Heart left ventricle (tissue), 16 donors: Measurements from ENCODE around the gene SNRNP70. TPM values are rescaled to one million over a fixed set of nuclear protein-coding genes. Genes with fewer than 3 reads are reported as not detected.
A peak's percentile ranks its signal among the peaks of the same experiment; 100 is the strongest.

Experiments used
- ATAC-seq, 4 donors: fragments of 200-7000 bp; cut with Tn5 transposase; one replicate each; pipeline ENCODE4 v1.9.1; 2020 to 2022; ENCODE audit warnings: moderate library complexity in 4 of 4, mild to moderate bottlenecking in 3 of 4, moderate number of reproducible peaks in 1 of 4
- DNase-seq, 5 donors: peaks; one replicate each; pipeline ENCODE4 v3.0.0-alpha.2; 2020
- H3K27ac ChIP-seq, 12 donors: fragments of 200-600 bp; sonication (generic) in 4 of 12; one replicate each; pipeline versions ENCODE4 v1.5.0 to v1.8.0; 2016 to 2022; ENCODE audit warnings: mild to moderate bottlenecking in 2 of 12
- H3K27me3 ChIP-seq, 9 donors: fragments of 200-600 bp; sonication (generic) in 2 of 9; one replicate each; pipeline versions ENCODE4 v1.5.1 to v1.8.0; 2016 to 2022; ENCODE audit warnings: mild to moderate bottlenecking in 3 of 9
- H3K36me3 ChIP-seq, 9 donors: fragments of 200-600 bp; sonication (generic) in 2 of 9; one replicate each; pipeline versions ENCODE4 v1.5.0 to v1.8.0; 2018 to 2022; ENCODE audit warnings: mild to moderate bottlenecking in 2 of 9
- H3K4me1 ChIP-seq, 12 donors: fragments of 200-600 bp; sonication (generic) in 4 of 12; one replicate each; pipeline versions ENCODE4 v1.5.0 to v1.8.0; 2016 to 2022; ENCODE audit warnings: mild to moderate bottlenecking in 3 of 12
- H3K4me3 ChIP-seq, 12 donors: fragments of 200-600 bp; sonication (generic) in 4 of 12; one replicate each; pipeline versions ENCODE4 v1.5.0 to v1.8.0; 2017 to 2022; ENCODE audit warnings: mild to moderate bottlenecking in 9 of 12, moderate library complexity in 4 of 12
- H3K9me3 ChIP-seq, 12 donors: fragments of 200-600 bp; sonication (generic) in 4 of 12; one replicate each; pipeline versions ENCODE4 v1.5.0 to v1.8.0; 2016 to 2022; ENCODE audit warnings: mild to moderate bottlenecking in 1 of 12
- POLR2A ChIP-seq, 2 donors: fragments of 450-650 bp; IDR thresholded peaks; one replicate each; pipeline ENCODE4 v1.6.1; 2017; ENCODE audit warnings: antibody characterized with exemption in 2 of 2, mild to moderate bottlenecking in 2 of 2, moderate library complexity in 2 of 2
- WGBS, 4 donors: extraction: QIAGEN DNeasy Blood & Tissue Kit in 2 of 4; methylation state at CpG; one replicate each; pipeline versions ENCODE4 v1.1.5 to v1.1.7; 2013 to 2018; 5-methylcytosine and 5-hydroxymethylcytosine counted together
- intact Hi-C, 10 donors: fragments of 100-400 bp; cut with DNase I; formaldehyde crosslinking; loops; one replicate each; pipeline versions ENCODE4 v1.11.1 to v1.14.2; 2022
- polyA plus RNA-seq, 2 donors: library from polyadenylated mRNA; stranded (reverse); fragments of 200-250 nt; gene quantifications; one replicate each; pipeline ENCODE4 v1.2.3, GENCODE V29; 2013
- total RNA-seq, 9 donors: library from RNA; depleted of rRNA in 2 of 9; stranded (reverse); fragments of >200 nt in 2 of 9; fragmentation: NEBNext Ultra II Directional in 3 of 9; extraction: Animal tissue kit (Norgen Biotek cat#: 25700) in 3 of 9; gene quantifications; one replicate each; pipeline versions ENCODE4 v1.1.0 to v1.2.4, GENCODE V29; 2016 to 2023
- TF ChIP-seq, protein P1 (sequence below), 12 donors: fragments of 200-600 bp; sonication (generic) in 4 of 12; IDR thresholded peaks; one replicate each; pipeline versions ENCODE4 v1.5.0 to v1.8.0; 2018 to 2022; ENCODE audit warnings: antibody characterized with exemption in 12 of 12, mild to moderate bottlenecking in 5 of 12
- donor health status: ischemic (EF 13 %, LVEDD 7.1; RV severe dilation, severe dysfunction).
- donor health status: healthy with polysubstance abuse.
- donor health status: DM: no; HTN: yes; CAD: no.
- donor health status: DM: no; HTN: no; CAD: no.
- donor health status: ischemic (EF 25% LVEDD 6.9; RV normal size, moderate dysfunction).
- donor health status: ischemic (EF 25% LVEDD 5.7; RV mildly dilated, moderate dysfunction).
- donor health status: healthy.
- donor health status: DM: yes; HTN: yes; CAD: no.
- donor health status: ischemic (EF 35%, LVEDD 5.7; RV mildly dilated, moderate dysfunction).
- donor health status: nonischemic (EF 11% LVEDD 7.7; RV severe dilation, severe dysfunction).
- donor health status: DM: yes; HTN: yes; CAD: no.
- donor health status: PGD.
- donor health status: ischemic (EF 29% LVEDD 5.4; RV normal size, mild dysfunction).
- donor health status: nonischemic (EF 23%, LVEDD 6.1; RV moderate dilation, normal function).

The SNRNP70 gene
- total and polyA plus RNA-seq, 11 donors: 61.6 to 163 (median 96.6) TPM

DNA sequence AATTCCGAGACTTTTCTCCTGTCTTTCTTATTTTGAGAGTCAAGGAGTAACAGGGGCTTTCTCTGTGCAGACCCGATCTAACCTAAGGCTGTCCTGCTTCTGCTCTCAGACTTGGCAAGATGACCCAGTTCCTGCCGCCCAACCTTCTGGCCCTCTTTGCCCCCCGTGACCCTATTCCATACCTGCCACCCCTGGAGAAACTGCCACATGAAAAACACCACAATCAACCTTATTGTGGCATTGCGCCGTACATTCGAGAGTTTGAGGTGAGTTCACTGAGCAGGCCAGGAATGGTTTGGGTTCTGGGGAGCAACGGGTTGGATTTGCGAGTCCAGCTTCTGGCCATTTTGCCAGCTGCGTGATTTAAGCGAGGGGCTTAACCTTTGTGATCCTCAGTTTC lies 1.0 kb downstream of the SNRNP70 start:
- intact Hi-C loops: loop anchor here in 1 of 10 donors (5.0 kb wide), 1 partner anchor 71 kb away; the partner anchor contains the start of genes HRC and TRPM4
- no peak for TF ChIP-seq POLR2A (IDR thresholded peaks at IDR 0.05)
- TF ChIP-seq, protein P1, sequence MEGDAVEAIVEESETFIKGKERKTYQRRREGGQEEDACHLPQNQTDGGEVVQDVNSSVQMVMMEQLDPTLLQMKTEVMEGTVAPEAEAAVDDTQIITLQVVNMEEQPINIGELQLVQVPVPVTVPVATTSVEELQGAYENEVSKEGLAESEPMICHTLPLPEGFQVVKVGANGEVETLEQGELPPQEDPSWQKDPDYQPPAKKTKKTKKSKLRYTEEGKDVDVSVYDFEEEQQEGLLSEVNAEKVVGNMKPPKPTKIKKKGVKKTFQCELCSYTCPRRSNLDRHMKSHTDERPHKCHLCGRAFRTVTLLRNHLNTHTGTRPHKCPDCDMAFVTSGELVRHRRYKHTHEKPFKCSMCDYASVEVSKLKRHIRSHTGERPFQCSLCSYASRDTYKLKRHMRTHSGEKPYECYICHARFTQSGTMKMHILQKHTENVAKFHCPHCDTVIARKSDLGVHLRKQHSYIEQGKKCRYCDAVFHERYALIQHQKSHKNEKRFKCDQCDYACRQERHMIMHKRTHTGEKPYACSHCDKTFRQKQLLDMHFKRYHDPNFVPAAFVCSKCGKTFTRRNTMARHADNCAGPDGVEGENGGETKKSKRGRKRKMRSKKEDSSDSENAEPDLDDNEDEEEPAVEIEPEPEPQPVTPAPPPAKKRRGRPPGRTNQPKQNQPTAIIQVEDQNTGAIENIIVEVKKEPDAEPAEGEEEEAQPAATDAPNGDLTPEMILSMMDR (IDR thresholded peaks at IDR 0.05): no peak
- Histone ChIP-seq H3K27ac (peak overlapping the region in 6 of 12 donors; percentile 84 to 94 (median 90)), H3K27me3 (peaks cover 0 to under 1% (median 0%) of the 10 kb centered on the region in 9 donors), H3K4me3 (peak overlapping the region; percentile 81 to 99 (median 90)), H3K4me1 (peaks cover 0 to 36% (median 27%) of the 10 kb centered on the region in 12 donors), H3K36me3 (peaks cover 3 to 47% (median 40%) of the 10 kb centered on the region in 9 donors), H3K9me3 (no peaks in the 10 kb centered on the region)
- ATAC-seq (no peak), DNase-seq (no peak)
- 49 to 65% (median 53%) methylated on average over 11 of the region's 11 CpGs for WGBS, 4 donors

DNA sequence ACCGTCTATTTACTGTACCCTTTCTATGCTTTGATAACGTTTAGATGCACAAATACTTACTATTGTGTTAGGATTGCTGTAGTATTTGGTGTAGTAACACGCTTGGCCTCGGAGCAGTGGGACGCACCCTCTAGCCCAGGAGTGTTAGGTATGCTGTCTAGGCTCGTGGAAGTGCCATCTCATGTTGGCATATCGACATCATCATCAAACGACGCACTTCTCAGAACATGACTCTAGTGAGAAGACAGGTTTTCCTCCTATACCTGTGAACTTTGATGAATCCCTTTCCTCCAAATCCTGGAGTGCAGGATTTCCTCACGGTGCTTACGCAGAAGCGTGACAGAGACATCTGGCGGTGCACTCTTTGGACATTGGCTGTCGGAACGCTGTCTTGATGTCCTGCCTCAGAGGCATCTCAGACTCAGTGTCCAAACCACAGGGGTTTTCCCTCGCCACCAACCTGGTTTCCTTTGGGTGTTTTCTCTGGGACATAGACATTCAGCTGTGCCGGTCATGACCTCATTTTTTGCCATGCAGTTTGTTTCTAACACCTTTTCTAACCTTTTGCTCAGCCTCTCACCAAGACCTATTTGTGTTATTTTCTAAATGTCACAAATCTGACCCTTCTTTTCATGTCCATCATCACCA lies 6.3 kb downstream of the SNRNP70 start:
- intact Hi-C loops: no loop called here
- Histone ChIP-seq H3K27ac (no peak overlapping the region), H3K9me3 (no peaks in the 10 kb centered on the region), H3K4me3 (no peak overlapping the region), H3K36me3 (peaks cover 3 to 99% (median 87%) of the 10 kb centered on the region in 9 donors), H3K4me1 (peaks cover 0 to 45% (median 31%) of the 10 kb centered on the region in 12 donors), H3K27me3 (no peaks in the 10 kb centered on the region)
- DNase-seq (no peak), ATAC-seq (no peak)
- WGBS, 4 donors: 90 to 92% (median 91%) methylated on average over 17 of the region's 17 CpGs
- TF ChIP-seq POLR2A (IDR thresholded peaks at IDR 0.05): no peak
- TF ChIP-seq, protein P1 (IDR thresholded peaks at IDR 0.05): no peak

DNA sequence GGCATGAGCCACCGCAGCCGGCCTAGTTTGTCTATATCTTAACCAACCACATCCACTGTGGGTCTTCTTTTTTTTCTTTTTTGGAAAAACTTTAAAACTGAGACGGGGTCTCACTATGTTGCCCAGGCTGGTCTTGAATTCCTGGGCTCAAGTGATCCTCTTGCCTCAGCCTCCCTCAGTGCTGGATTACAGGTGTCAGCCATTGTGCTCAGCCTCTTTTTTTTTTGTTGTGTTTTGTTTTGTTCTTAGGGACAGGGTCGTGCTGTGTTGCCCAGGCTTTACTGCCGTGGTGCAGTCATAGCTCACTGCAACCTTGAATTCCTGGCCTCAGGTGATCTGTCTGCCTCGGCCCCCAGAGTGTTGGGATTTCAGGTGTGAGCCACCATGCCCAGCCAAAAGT lies 7.4 kb downstream of the SNRNP70 start:
- no peak overlapping the region for H3K4me3 ChIP-seq
- ATAC-seq (no peak), DNase-seq (no peak)
- no peak overlapping the region for H3K27ac ChIP-seq
- WGBS, 4 donors: 93 to 95% (median 94%) methylated on average over 6 of the region's 6 CpGs
- no peak for TF ChIP-seq POLR2A (IDR thresholded peaks at IDR 0.05)
- TF ChIP-seq, protein P1 (IDR thresholded peaks at IDR 0.05): no peak
- intact Hi-C loops: no loop called here
- H3K9me3 ChIP-seq: no peaks in the 10 kb centered on the region
- H3K36me3 ChIP-seq: peaks cover 3 to 99% (median 91%) of the 10 kb centered on the region in 9 donors
- no peaks in the 10 kb centered on the region for H3K27me3 ChIP-seq
- peaks cover 0 to 37% (median 24%) of the 10 kb centered on the region in 12 donors for H3K4me1 ChIP-seq
